Kidney capillary endothelial cell (primary cell): ENCODE data around the gene SCP2D1.
"Not testable (repeated sequence)": the region's sequence is repeated elsewhere in the genome, so short reads cannot be mapped to it uniquely, and the experiment has no call there.

Experiments used
- DNase-seq: peaks from one replicate; pipeline ENCODE4 v3.0.0-alpha.2; 2018; ENCODE audit warnings: low spot score

SCP2D1 gene

GRCh38 chr20:18813483-18813882 lies at the start of gene SCP2D1:
Gene SCP2D1 (plus strand): TSS chr20:18813783. CDS start chr20:18813816, 33 bp downstream.
- no peak for DNase-seq

GRCh38 chr20:18767676-18768075 lies 45.9 kb upstream of the SCP2D1 start:
- no peak for DNase-seq

- DNase-seq: no peak
Observed at GRCh38 chr20:18773566-18773965, 40.0 kb upstream of the SCP2D1 start.

GRCh38 chr20:18774207-18774606 lies 39.4 kb upstream of the SCP2D1 start:
- DNase-seq: no peak

- no peak for DNase-seq
Observed at GRCh38 chr20:18775633-18776032, 38.0 kb upstream of the SCP2D1 start.

GRCh38 chr20:18778690-18779392 lies 34.7 kb upstream of the SCP2D1 start:
- no peak for DNase-seq

- DNase-seq: no peak
Observed at GRCh38 chr20:18780385-18781130, 33.0 kb upstream of the SCP2D1 start.

GRCh38 chr20:18781509-18781908 lies 32.1 kb upstream of the SCP2D1 start:
- DNase-seq: no peak

GRCh38 chr20:18783385-18783959 lies 30.1 kb upstream of the SCP2D1 start:
- no peak for DNase-seq

- not testable (repeated sequence) for DNase-seq
Observed at GRCh38 chr20:18787046-18787445, 26.5 kb upstream of the SCP2D1 start.

GRCh38 chr20:18788021-18788420 lies 25.6 kb upstream of the SCP2D1 start:
- DNase-seq: no peak

GRCh38 chr20:18790787-18791186 lies 22.8 kb upstream of the SCP2D1 start:
- DNase-seq: no peak

- DNase-seq: peak; percentile 82
Observed at GRCh38 chr20:18793625-18794427, 19.8 kb upstream of the SCP2D1 start.

GRCh38 chr20:18794428-18794787 lies 19.2 kb upstream of the SCP2D1 start:
- no peak for DNase-seq

- no peak for DNase-seq
Observed at GRCh38 chr20:18795366-18795765, 18.2 kb upstream of the SCP2D1 start.

GRCh38 chr20:18796282-18796833 lies 17.2 kb upstream of the SCP2D1 start:
- no peak for DNase-seq

- no peak for DNase-seq
Observed at GRCh38 chr20:18801516-18801915, 12.1 kb upstream of the SCP2D1 start.

GRCh38 chr20:18802012-18802634 lies 11.5 kb upstream of the SCP2D1 start:
- no peak for DNase-seq

GRCh38 chr20:18805881-18806280 lies 7.7 kb upstream of the SCP2D1 start:
- no peak for DNase-seq

GRCh38 chr20:18808712-18809111 lies 4.9 kb upstream of the SCP2D1 start:
- no peak for DNase-seq

- DNase-seq: no peak
Observed at GRCh38 chr20:18811186-18811585, 2.4 kb upstream of the SCP2D1 start.

GRCh38 chr20:18811904-18812303 lies 1.7 kb upstream of the SCP2D1 start:
- no peak for DNase-seq
